Liver (tissue), 9 donors: ENCODE data around the gene EZH1. TPM values are rescaled to one million over a fixed set of nuclear protein-coding genes. Genes with fewer than 3 reads are reported as not detected.

Source experiments
- DNase-seq: peaks from one replicate; pipeline ENCODE4 v3.0.0-alpha.2; 2017; ENCODE audit warnings: low spot score
- H3K27ac ChIP-seq, 2 donors: one replicate each; pipeline ENCODE4 v1.7.0; 2013; ENCODE audit warnings: inconsistent platforms in 2 of 2, low read length in 2 of 2, control low read depth in 1 of 2, low read depth in 1 of 2, mild to moderate bottlenecking in 1 of 2
- H3K27me3 ChIP-seq, 4 donors: one replicate each; pipeline versions ENCODE4 v1.6.1 to v1.7.0; 2013; ENCODE audit warnings: low read length in 3 of 4, inconsistent platforms in 1 of 4, mild to moderate bottlenecking in 1 of 4, moderate library complexity in 1 of 4; ENCODE audit not compliant: control insufficient read depth in 4 of 4, insufficient read depth in 4 of 4
- H3K36me3 ChIP-seq, 4 donors: one replicate each; pipeline versions ENCODE4 v1.6.1 to v1.7.0; 2013; ENCODE audit warnings: low read length in 3 of 4, mild to moderate bottlenecking in 3 of 4, low read depth in 1 of 4, moderate library complexity in 1 of 4; ENCODE audit not compliant: control insufficient read depth in 4 of 4, insufficient read depth in 3 of 4
- H3K4me1 ChIP-seq, 4 donors: one replicate each; pipeline versions ENCODE4 v1.6.1 to v1.7.0; 2013; ENCODE audit warnings: low read length in 3 of 4, mild to moderate bottlenecking in 3 of 4, moderate library complexity in 1 of 4; ENCODE audit not compliant: control insufficient read depth in 4 of 4, insufficient read depth in 4 of 4
- H3K4me3 ChIP-seq, 3 donors: one replicate each; pipeline versions ENCODE4 v1.6.1 to v1.7.0; 2013; ENCODE audit warnings: low read length in 3 of 3, control low read depth in 1 of 3, low read depth in 1 of 3, mild to moderate bottlenecking in 1 of 3
- H3K9ac ChIP-seq, 2 donors: one replicate each; pipeline ENCODE4 v1.7.0; 2013; ENCODE audit warnings: low read length in 2 of 2, mild to moderate bottlenecking in 2 of 2, moderate library complexity in 2 of 2, control low read depth in 1 of 2, low read depth in 1 of 2
- H3K9me3 ChIP-seq, 4 donors: one replicate each; pipeline versions ENCODE4 v1.6.1 to v1.7.0; 2013; ENCODE audit warnings: low read length in 3 of 4; ENCODE audit not compliant: control insufficient read depth in 4 of 4
- ATF3 ChIP-seq: IDR thresholded peaks from 2 replicates; pipeline ENCODE4 v1.6.1; 2016; ENCODE audit warnings: antibody characterized with exemption
- CTCF ChIP-seq: fragments of 150-350 bp; IDR thresholded peaks from 2 replicates; pipeline ENCODE4 v1.5.1; 2017; ENCODE audit warnings: improper control_type of control experiment, low read depth, low read length; ENCODE audit not compliant: missing input control
- EGR1 ChIP-seq, 2 donors: IDR thresholded peaks; 2 replicates each; pipeline ENCODE4 v1.6.1; 2016 to 2018; ENCODE audit warnings: antibody characterized with exemption in 2 of 2, low read depth in 2 of 2
- FOXA1 ChIP-seq: IDR thresholded peaks from 2 replicates; pipeline ENCODE4 v1.6.1; 2016; ENCODE audit warnings: antibody characterized with exemption
- FOXA2 ChIP-seq: IDR thresholded peaks from 2 replicates; pipeline ENCODE4 v1.6.1; 2016; ENCODE audit warnings: antibody characterized with exemption
- GABPA ChIP-seq, 2 donors: IDR thresholded peaks in 1 of 2; conservative IDR thresholded peaks in 1 of 2; 2 replicates each; pipeline ENCODE4 v1.6.1; 2016; ENCODE audit warnings: antibody characterized with exemption in 2 of 2, mild to moderate bottlenecking in 1 of 2, moderate library complexity in 1 of 2
- HNF4A ChIP-seq, 2 donors: conservative IDR thresholded peaks; 2 replicates each; pipeline ENCODE4 v1.6.1; 2016; ENCODE audit warnings: antibody characterized with exemption in 2 of 2, mild to moderate bottlenecking in 2 of 2
- HNF4G ChIP-seq: IDR thresholded peaks from 2 replicates; pipeline ENCODE4 v1.6.1; 2016; ENCODE audit warnings: antibody characterized with exemption
- JUND ChIP-seq, 2 donors: IDR thresholded peaks; 2 replicates each; pipeline ENCODE4 v1.6.1; 2016; ENCODE audit warnings: antibody characterized with exemption in 2 of 2
- MAX ChIP-seq: IDR thresholded peaks from 2 replicates; pipeline ENCODE4 v1.6.1; 2016; ENCODE audit warnings: antibody characterized with exemption
- NR2F2 ChIP-seq: IDR thresholded peaks from 2 replicates; pipeline ENCODE4 v1.6.1; 2016; ENCODE audit warnings: antibody characterized with exemption
- RAD21 ChIP-seq, 2 donors: IDR thresholded peaks; 2 replicates each; pipeline ENCODE4 v1.6.1; 2016; ENCODE audit warnings: antibody characterized with exemption in 2 of 2, mild to moderate bottlenecking in 2 of 2
- REST ChIP-seq: IDR thresholded peaks from 2 replicates; pipeline ENCODE4 v1.6.1; 2016; ENCODE audit warnings: antibody characterized with exemption, mild to moderate bottlenecking
- RXRA ChIP-seq, 2 donors: IDR thresholded peaks; 2 replicates each; pipeline ENCODE4 v1.6.1; 2017 to 2018; ENCODE audit warnings: antibody characterized with exemption in 2 of 2, mild to moderate bottlenecking in 1 of 2
- SP1 ChIP-seq: IDR thresholded peaks from 2 replicates; pipeline ENCODE4 v1.6.1; 2018; ENCODE audit warnings: antibody characterized with exemption, mild to moderate bottlenecking
- TAF1 ChIP-seq: conservative IDR thresholded peaks from 2 replicates; pipeline ENCODE4 v1.6.1; 2016; ENCODE audit warnings: antibody characterized with exemption, mild to moderate bottlenecking
- YY1 ChIP-seq: IDR thresholded peaks from 2 replicates; pipeline ENCODE4 v1.6.1; 2016; ENCODE audit warnings: antibody characterized with exemption, mild to moderate bottlenecking
- ZBTB33 ChIP-seq: IDR thresholded peaks from 2 replicates; pipeline ENCODE4 v1.6.1; 2016; ENCODE audit warnings: antibody characterized with exemption
- WGBS: extraction: QIAGEN DNeasy Blood & Tissue Kit; methylation state at CpG from one replicate; pipeline ENCODE4 v1.1.7; 2013; 5-methylcytosine and 5-hydroxymethylcytosine counted together
- polyA plus RNA-seq, 2 donors: library from polyadenylated mRNA; stranded (reverse) in 1 of 2; unstranded in 1 of 2; fragments of 200-250 nt in 1 of 2; fragments of >200 nt in 1 of 2; fragmentation: Nextera tagmentation in 1 of 2; extraction: Ambion mirVana in 1 of 2; gene quantifications; one replicate each; pipeline versions ENCODE4 v1.2.1 to v1.2.3, GENCODE V29; 2013 to 2015
- total RNA-seq, 2 donors: library from RNA; depleted of rRNA; stranded (reverse); fragments of >200 nt; gene quantifications; one replicate each; pipeline ENCODE4 v1.2.3, GENCODE V29; 2014
- donor health status: healthy.
- donor health status: healthy.
- donor health status: healthy.
- donor health status: healthy.
- donor health status: healthy.

EZH1 gene
- total and polyA plus RNA-seq, 4 donors: 4.3 to 18.3 (median 10.9) TPM

GRCh38 chr17:42791948-42792347 is 47.1 kb upstream of the EZH1 start:
- H3K27ac ChIP-seq: no peak overlapping the region

More at GRCh38 chr17:42791948-42792347, 47.1 kb upstream of the EZH1 start:
- no peak for DNase-seq
- WGBS: 30% methylated on average over 2 of the region's 2 CpGs
- Histone ChIP-seq H3K4me3 (no peak overlapping the region), H3K9me3 (no peaks in the 10 kb centered on the region), H3K36me3 (peaks cover 0 to 2% (median under 1%) of the 10 kb centered on the region in 4 donors), H3K9ac (no peak overlapping the region), H3K27me3 (no peaks in the 10 kb centered on the region), H3K4me1 (peaks cover 3 to 12% (median 4%) of the 10 kb centered on the region in 4 donors)
- TF ChIP-seq FOXA2 (peak; percentile 50), HNF4A (conservative IDR thresholded peaks at IDR 0.05) (peak; percentile 60 to 75), FOXA1 (no peak), TAF1 (no peak), CTCF (no peak), ATF3 (no peak), GABPA (IDR thresholded peaks at IDR 0.05 in 1 of 2, conservative IDR thresholded peaks at IDR 0.05 in 1 of 2) (no peak), YY1 (no peak), REST (no peak), HNF4G (peak; percentile 22), SP1 (peak; percentile 46), RXRA (IDR thresholded peaks at IDR 0.05) (peak; percentile 45 to 48), JUND (IDR thresholded peaks at IDR 0.05) (no peak), NR2F2 (no peak), EGR1 (IDR thresholded peaks at IDR 0.05; ENCODE audit: low read depth in 2 of 2) (no peak), RAD21 (IDR thresholded peaks at IDR 0.05) (no peak), MAX (no peak), ZBTB33 (no peak)
